NCI-H1105 treated with DMSO at 0.1 percent for 48 hours (cell line): ENCODE results near the gene MARCHF6.
"Not testable (repeated sequence)": the region's sequence is repeated elsewhere in the genome, so short reads cannot be mapped to it uniquely, and the experiment has no call there.

Experiments
- DNase-seq: peaks from one replicate; lab custom pipeline; 2025; lab: John Stamatoyannopoulos, UW

Gene MARCHF6

GRCh38 chr5:10353241-10354047 is at the start of gene MARCHF6:
Gene MARCHF6 (plus strand): TSS chr5:10353695. CDS start chr5:10353899, 204 bp downstream.
- DNase-seq = peak; percentile 95

- DNase-seq = no peak
These were observed 49.8 kb upstream of the MARCHF6 start for GRCh38 chr5:10303699-10304170.

- no peak for DNase-seq
These were observed 48.6 kb upstream of the MARCHF6 start for GRCh38 chr5:10304932-10305331.

GRCh38 chr5:10306114-10306513 is 47.4 kb upstream of the MARCHF6 start:
- no peak for DNase-seq

- peak; percentile 15 for DNase-seq
These were observed 46.7 kb upstream of the MARCHF6 start for GRCh38 chr5:10306806-10307205.

GRCh38 chr5:10307206-10308148 is 46.0 kb upstream of the MARCHF6 start, which contains the start of gene CMBL:
Gene CMBL (minus strand): TSS chr5:10307902. CDS start chr5:10290762, 17,140 bp downstream.
- DNase-seq = peak; percentile 72

- DNase-seq = no peak
These were observed 44.7 kb upstream of the MARCHF6 start for GRCh38 chr5:10308844-10309243.

- no peak for DNase-seq
These were observed 43.3 kb upstream of the MARCHF6 start for GRCh38 chr5:10310066-10310779.

- DNase-seq = not testable (repeated sequence)
These were observed 42.5 kb upstream of the MARCHF6 start for GRCh38 chr5:10310835-10311570.

- DNase-seq = no peak
These were observed 41.7 kb upstream of the MARCHF6 start for GRCh38 chr5:10311595-10312425.

GRCh38 chr5:10315201-10315600 is 38.3 kb upstream of the MARCHF6 start:
- no peak for DNase-seq

GRCh38 chr5:10315824-10316509 is 37.5 kb upstream of the MARCHF6 start:
- no peak for DNase-seq

GRCh38 chr5:10317825-10318682 is 35.4 kb upstream of the MARCHF6 start:
- no peak for DNase-seq

- DNase-seq = no peak
These were observed 34.2 kb upstream of the MARCHF6 start for GRCh38 chr5:10319202-10319851.

- DNase-seq = no peak
These were observed 32.7 kb upstream of the MARCHF6 start for GRCh38 chr5:10320793-10321192.

GRCh38 chr5:10321882-10322281 is 31.6 kb upstream of the MARCHF6 start:
- no peak for DNase-seq

GRCh38 chr5:10323588-10324488 is 29.7 kb upstream of the MARCHF6 start:
- DNase-seq = no peak
